Stomach smooth muscle (tissue), 2 donors: ENCODE measurements around the gene TMC4.

Experiments
- H3K27ac ChIP-seq: one replicate; pipeline ENCODE4 v1.7.0; 2013; ENCODE audit warnings: mild to moderate bottlenecking, low read length, inconsistent platforms
- H3K27me3 ChIP-seq, 2 donors: one replicate each; pipeline ENCODE4 v1.7.0; 2013; ENCODE audit warnings: low read length in 2 of 2; ENCODE audit not compliant: insufficient read depth in 2 of 2, control insufficient read depth in 1 of 2
- H3K36me3 ChIP-seq, 2 donors: one replicate each; pipeline ENCODE4 v1.7.0; 2013; ENCODE audit warnings: low read length in 2 of 2; ENCODE audit not compliant: control insufficient read depth in 2 of 2, insufficient read depth in 2 of 2
- H3K4me1 ChIP-seq: one replicate; pipeline ENCODE4 v1.7.0; 2013; ENCODE audit warnings: low read length; ENCODE audit not compliant: control insufficient read depth, insufficient read depth
- H3K4me3 ChIP-seq, 2 donors: one replicate each; pipeline ENCODE4 v1.7.0; 2013; ENCODE audit warnings: low read length in 2 of 2
- H3K9ac ChIP-seq, 2 donors: one replicate each; pipeline ENCODE4 v1.7.0; 2013; ENCODE audit warnings: low read length in 2 of 2, mild to moderate bottlenecking in 1 of 2
- H3K9me3 ChIP-seq, 2 donors: one replicate each; pipeline ENCODE4 v1.7.0; 2013; ENCODE audit warnings: low read length in 2 of 2; ENCODE audit not compliant: control insufficient read depth in 2 of 2
- donor health status: healthy.
- donor health status: Pancreatic carcinoma.

TMC4 gene

GRCh38 chr19:54127688-54128440 lies 45.1 kb downstream of the TMC4 start:
- H3K27me3 ChIP-seq: no peaks in the 10 kb centered on the region
- H3K4me3 ChIP-seq: no peak overlapping the region
- H3K36me3 ChIP-seq: peaks cover 48 to 56% of the 10 kb centered on the region in 2 donors
- H3K9me3 ChIP-seq: no peaks in the 10 kb centered on the region
- H3K27ac ChIP-seq: no peak overlapping the region
- H3K4me1 ChIP-seq: no peaks in the 10 kb centered on the region
- no peak overlapping the region for H3K9ac ChIP-seq

- H3K9ac ChIP-seq: no peak overlapping the region
- H3K36me3 ChIP-seq: peaks cover 56 to 65% of the 10 kb centered on the region in 2 donors
- no peaks in the 10 kb centered on the region for H3K27me3 ChIP-seq
- H3K27ac ChIP-seq: no peak overlapping the region
- no peak overlapping the region for H3K4me3 ChIP-seq
- H3K4me1 ChIP-seq: no peaks in the 10 kb centered on the region
- no peaks in the 10 kb centered on the region for H3K9me3 ChIP-seq
Measured at GRCh38 chr19:54125713-54126112, 47.2 kb downstream of the TMC4 start.

GRCh38 chr19:54124393-54124792 lies 48.6 kb downstream of the TMC4 start:
- H3K27me3 ChIP-seq: no peaks in the 10 kb centered on the region
- no peak overlapping the region for H3K4me3 ChIP-seq
- H3K9ac ChIP-seq: no peak overlapping the region
- H3K27ac ChIP-seq: no peak overlapping the region
- peaks cover 58 to 72% of the 10 kb centered on the region in 2 donors for H3K36me3 ChIP-seq
- no peaks in the 10 kb centered on the region for H3K4me1 ChIP-seq
- H3K9me3 ChIP-seq: no peaks in the 10 kb centered on the region

- no peak overlapping the region for H3K27ac ChIP-seq
- H3K4me1 ChIP-seq: no peaks in the 10 kb centered on the region
- H3K9me3 ChIP-seq: no peaks in the 10 kb centered on the region
- H3K4me3 ChIP-seq: no peak overlapping the region
- H3K27me3 ChIP-seq: no peaks in the 10 kb centered on the region
- no peak overlapping the region for H3K9ac ChIP-seq
- peaks cover 53 to 70% of the 10 kb centered on the region in 2 donors for H3K36me3 ChIP-seq
Measured at GRCh38 chr19:54123682-54124081, 49.3 kb downstream of the TMC4 start.

GRCh38 chr19:54121259-54121658 lies 51.7 kb downstream of the TMC4 start:
- no peak overlapping the region for H3K9ac ChIP-seq
- H3K36me3 ChIP-seq: peaks cover 47 to 63% of the 10 kb centered on the region in 2 donors
- no peak overlapping the region for H3K4me3 ChIP-seq

GRCh38 chr19:54115109-54116063 lies 57.6 kb downstream of the TMC4 start, which contains the start of the genes PRPF31 and TFPT:
Gene PRPF31, plus strand, starts transcription at chr19:54115754. Its CDS starts 2,525 bp downstream, at chr19:54118279.
Gene TFPT, minus strand, starts transcription at chr19:54115657. Its CDS starts 388 bp downstream, at chr19:54115269.
- peak within 1 kb of the TSS; percentile 88 to 96 for H3K9ac ChIP-seq
- no peaks in the 10 kb centered on the region for H3K9me3 ChIP-seq
- H3K4me3 ChIP-seq: peak within 1 kb of the TSS; percentile 99
- H3K4me1 ChIP-seq: peaks cover 26% of the 10 kb centered on the region
- H3K27ac ChIP-seq: peak within 1 kb of the TSS; percentile 88
- peaks cover 9 to 25% of the 10 kb centered on the region in 2 donors for H3K36me3 ChIP-seq
- H3K27me3 ChIP-seq: no peaks in the 10 kb centered on the region

More at GRCh38 chr19:54121259-54121658, 51.7 kb downstream of the TMC4 start:
- H3K4me1 ChIP-seq: peaks cover 10% of the 10 kb centered on the region
- H3K27me3 ChIP-seq: no peaks in the 10 kb centered on the region
- no peaks in the 10 kb centered on the region for H3K9me3 ChIP-seq
- H3K27ac ChIP-seq: no peak overlapping the region

- H3K27me3 ChIP-seq: no peaks in the 10 kb centered on the region
- peak overlapping the region; percentile 88 to 96 for H3K9ac ChIP-seq
- H3K9me3 ChIP-seq: no peaks in the 10 kb centered on the region
- H3K4me1 ChIP-seq: peaks cover 26% of the 10 kb centered on the region
- peak overlapping the region; percentile 99 for H3K4me3 ChIP-seq
- H3K27ac ChIP-seq: peak overlapping the region; percentile 88
- H3K36me3 ChIP-seq: peaks cover 12 to 22% of the 10 kb centered on the region in 2 donors
Measured at GRCh38 chr19:54114340-54115108, 58.4 kb downstream of the TMC4 start.
